NCI-H2196 (cell line): ENCODE measurements around the gene NUCKS1.

Experiments
- DNase-seq: peaks from one replicate; lab custom pipeline; 2025; ENCODE audit not compliant: unreplicated experiment; lab: John Stamatoyannopoulos, UW

NUCKS1 gene

DNA sequence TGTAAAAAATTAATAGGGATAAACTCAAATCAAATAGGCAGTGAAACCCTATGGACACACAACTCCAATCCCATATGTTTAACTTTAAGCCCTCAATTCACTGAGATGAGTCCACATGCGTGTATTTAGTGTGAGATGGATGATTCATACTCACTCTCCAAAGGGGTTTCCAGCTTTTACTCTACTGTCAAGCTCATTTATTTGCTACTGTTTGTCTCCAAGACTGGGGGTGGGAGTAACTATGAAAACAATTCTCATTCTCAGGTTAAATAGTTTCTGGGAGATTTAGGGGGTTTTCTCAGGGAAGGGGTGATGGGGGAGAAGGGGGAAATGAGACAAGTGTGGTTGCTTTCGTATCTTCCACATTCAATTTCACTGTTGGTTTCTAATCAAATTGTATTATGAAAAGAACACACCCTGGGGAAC, 22.6 kb upstream of the NUCKS1 start:
- DNase-seq: no peak

GRCh38 chr1:205770618-205771017, 20.6 kb upstream of the NUCKS1 start:
- no peak for DNase-seq

DNA sequence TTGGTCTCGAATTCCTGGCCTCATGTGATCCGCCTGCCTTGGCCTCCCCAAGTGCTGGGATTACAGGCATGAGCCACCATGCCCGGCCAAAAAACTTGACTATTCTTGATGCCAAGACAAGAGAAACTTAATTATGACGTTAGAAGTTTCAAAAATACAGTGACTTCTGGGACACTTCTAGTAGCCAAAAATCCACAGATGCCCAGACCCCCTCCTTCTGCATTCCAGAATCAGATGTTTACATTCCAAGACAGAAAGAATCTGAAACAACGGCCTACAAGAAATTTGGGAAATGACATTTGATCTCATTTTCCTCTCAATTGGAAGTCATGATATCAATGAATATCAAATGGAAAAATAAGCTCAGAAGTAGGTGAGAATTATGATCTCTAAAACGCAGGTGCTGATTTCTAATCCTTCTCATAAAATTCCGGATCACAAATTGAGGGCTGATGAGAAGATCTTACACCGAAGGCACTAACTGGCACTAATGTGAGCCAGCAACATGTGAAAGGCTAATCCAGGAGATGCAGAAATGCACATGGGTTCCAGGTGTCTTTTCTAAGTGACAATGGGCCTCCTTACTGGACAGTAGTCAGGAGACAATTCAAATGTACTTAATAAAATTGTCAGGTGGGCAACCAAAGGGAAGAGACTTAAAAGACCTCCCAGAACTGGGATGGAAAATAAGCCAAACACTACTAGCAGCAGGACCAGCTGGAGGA, 19.8 kb upstream of the NUCKS1 start:
- no peak for DNase-seq

- DNase-seq: no peak
Observed at GRCh38 chr1:205767248-205767647, 17.3 kb upstream of the NUCKS1 start.

DNA sequence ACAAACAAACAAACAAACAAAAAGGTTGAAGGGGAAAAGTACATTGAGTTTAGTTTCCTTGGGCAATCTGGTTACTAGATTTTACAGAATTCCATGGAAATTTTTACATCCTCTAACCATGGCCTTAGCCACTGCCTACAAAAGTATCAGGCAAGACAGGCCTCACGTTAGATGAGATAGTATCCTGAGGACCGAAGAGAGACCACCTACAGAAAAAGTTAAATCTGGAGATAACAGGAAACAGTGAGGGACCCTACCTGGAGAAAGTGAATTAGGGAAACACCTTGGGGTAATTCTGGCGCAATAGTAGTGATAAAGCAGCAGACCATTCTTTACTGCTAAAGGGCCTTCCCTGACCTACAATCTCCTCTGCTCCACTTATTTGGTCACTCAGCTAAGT, 16.6 kb upstream of the NUCKS1 start:
- no peak for DNase-seq

DNA sequence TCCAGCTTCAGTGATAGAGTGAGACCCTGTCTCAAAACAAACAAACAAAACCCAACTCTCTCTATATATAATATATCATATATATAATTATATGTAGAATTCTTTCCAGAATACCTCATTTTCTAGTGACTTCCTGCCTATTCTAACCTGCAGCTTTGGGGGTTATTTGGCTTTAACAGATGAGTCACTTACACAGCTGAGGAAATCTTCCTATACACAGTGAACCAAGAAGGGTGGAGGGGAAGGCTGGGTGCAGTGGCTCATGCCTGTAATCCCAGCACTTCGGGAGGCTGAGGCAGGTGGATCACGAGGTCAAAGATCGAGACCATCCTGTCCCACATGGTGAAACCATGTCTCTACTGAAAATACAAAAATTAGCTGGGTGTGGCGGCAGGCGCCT, 16.1 kb upstream of the NUCKS1 start:
- DNase-seq: no peak

DNA sequence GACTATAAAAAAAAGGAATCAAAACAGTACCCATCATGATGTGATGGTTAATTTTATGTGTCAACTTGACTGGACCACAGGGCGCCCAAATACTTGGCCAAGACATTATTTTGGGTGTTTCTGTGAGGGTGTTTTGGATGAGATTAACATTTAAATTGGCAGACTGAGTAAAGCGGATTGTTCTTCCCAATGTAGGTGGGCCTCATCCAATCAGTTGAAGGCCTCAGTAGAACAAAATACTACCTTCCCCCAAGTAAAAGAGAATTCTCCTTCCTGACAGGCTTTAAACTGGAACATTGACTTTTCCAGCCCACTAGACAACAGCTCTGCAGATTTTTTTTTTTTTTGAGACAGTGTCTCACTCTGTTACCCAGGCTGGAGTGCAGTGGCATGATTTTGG, 14.6 kb upstream of the NUCKS1 start:
- DNase-seq: no peak

GRCh38 chr1:205763980-205764379, 14.0 kb upstream of the NUCKS1 start:
- DNase-seq: no peak

DNA sequence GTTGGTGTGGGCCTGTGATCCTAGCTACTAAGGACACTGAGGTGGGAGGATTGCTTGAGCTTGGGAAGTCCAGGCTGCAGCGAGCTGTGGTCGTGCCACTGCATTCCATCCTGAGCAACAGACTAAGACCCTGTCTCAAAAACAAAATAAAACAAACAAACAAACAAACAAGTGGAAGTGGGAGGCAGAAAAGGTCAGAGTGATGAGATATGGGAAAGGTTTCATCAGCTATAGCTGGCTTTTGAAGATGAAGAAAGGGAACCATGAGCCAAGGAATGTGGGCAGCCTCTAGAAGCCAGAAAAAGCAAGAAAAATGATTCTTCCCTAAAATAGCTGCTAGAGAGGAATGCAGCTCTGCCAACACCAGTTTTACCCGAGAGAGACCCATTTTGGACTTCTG, 10.6 kb upstream of the NUCKS1 start:
- no peak for DNase-seq

- DNase-seq: no peak
Observed at GRCh38 chr1:205756552-205756951, 6.6 kb upstream of the NUCKS1 start.

GRCh38 chr1:205754857-205755256, 4.9 kb upstream of the NUCKS1 start:
- DNase-seq: no peak

- no peak for DNase-seq
Observed at GRCh38 chr1:205751036-205751651, 1.2 kb upstream of the NUCKS1 start.

DNA sequence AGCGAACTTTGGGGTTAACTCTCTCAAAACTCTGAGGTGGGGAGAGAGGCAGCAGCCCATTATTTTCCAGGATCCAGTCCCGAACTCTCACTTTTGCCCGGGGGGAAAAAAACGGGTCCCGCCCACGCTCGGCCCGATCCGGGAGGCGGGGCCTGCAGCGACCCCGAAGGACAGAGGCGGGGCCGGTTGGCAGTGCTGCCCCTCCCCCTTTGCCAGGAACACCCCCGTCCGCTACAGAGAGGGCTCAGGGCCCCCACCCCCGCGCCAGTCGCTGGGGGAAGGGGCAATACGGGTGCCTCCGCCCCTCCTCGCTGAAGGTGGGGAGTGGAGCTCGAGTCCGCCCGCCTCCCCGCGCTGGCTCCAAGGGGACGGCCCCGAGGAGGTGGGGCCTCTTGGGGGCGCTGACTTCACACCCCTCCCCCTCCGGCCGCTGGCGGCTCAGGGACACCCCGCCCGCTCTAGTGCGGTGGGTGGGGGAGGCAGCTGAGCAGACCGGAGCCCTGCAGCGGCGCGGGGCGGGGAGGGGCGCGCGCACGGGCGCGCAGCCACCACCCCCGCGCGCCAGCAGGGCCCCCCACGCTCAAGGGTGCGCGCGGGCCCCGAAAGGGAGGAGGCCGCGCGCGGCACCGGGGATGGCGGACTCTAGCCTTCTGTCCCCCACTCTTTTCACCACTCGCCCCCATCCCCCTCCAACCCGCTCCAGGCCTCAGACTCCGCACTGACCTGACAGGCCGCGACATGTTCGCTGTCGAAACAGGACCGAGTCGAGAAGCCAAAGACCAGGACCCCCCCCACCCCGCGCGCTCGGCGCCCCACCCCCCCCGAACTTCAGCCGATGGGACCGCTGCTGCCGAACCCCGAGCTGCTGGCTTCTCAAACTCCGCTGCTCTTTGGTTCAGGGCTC, 496 bp downstream of the NUCKS1 start:
- DNase-seq: peak; percentile 95

DNA sequence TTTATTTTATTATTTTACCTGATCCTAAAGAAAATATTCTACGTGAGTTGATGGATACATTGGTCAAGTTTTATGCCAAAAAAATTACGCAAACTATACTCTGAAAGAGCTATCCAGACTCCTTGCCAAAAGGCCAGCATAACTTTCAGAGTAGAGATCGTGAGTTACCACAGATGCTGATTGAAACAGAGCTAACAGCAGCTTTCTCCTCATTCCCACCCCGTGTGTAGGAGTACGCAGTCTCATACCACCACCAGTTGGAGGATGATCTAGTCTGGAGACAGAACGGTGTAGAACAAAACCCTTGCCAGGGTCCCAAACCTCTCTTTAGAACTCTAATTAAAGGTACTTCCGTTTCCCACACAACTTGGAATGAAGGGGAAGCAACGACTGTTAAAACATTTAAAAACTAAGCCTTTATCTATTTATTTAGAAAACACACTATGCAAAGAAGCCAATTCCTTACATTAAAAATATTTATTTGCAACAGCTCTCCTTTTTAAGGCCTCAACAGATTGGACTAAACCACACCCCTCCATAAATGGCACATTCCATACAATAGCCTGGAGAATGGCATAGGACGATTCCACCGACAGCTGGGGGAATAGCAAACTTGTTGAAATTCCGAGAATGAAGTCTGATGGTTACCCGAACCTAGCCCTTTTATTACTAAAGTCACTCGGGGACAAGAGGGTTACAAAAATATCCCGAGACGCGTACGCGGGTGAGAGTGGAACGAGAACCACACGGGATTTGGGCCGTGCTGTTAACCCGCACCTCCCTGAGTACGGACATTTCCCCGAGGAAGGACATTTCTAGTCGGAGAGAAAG, 1.4 kb downstream of the NUCKS1 start:
- no peak for DNase-seq

- DNase-seq: no peak
Observed at GRCh38 chr1:205746757-205747412, 3.1 kb downstream of the NUCKS1 start.

DNA sequence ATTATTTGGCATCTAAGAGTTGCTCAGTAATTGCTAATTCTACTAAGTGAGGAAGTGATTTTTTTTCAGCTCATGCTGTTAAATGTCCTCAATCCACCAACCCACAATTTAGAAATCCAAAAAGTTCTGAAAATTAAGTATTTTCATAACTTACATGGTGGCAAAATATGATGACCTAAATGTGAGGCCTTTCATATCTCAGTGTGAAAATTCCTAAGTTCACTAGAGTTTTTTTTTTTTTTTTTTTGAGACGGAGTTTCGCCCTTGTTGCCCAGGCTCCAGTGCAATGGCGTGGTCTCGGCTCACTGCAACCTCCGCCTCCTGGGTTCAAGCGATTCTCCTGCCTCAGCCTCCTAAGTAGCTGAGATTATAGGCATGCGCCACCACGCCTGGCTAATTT, 5.6 kb downstream of the NUCKS1 start:
- DNase-seq: no peak

DNA sequence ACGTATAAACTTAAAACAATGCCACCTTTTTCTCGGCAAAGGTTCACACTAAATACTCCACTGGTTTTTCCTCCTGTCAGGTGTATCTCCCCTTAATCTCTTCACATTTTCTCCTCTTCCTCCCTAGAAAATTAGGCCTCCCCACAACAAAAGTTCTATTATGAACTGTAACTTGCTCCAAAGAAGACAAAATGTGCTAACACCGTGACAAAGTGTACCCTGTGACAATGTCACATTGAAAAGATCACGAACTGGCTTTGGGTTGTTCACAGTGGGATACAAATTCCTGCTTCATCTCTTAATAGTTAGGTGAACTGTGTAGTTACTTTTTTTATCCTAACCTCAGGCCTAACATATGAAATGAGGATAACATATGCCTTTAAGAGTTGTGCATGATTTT, 6.0 kb downstream of the NUCKS1 start:
- DNase-seq: no peak

DNA sequence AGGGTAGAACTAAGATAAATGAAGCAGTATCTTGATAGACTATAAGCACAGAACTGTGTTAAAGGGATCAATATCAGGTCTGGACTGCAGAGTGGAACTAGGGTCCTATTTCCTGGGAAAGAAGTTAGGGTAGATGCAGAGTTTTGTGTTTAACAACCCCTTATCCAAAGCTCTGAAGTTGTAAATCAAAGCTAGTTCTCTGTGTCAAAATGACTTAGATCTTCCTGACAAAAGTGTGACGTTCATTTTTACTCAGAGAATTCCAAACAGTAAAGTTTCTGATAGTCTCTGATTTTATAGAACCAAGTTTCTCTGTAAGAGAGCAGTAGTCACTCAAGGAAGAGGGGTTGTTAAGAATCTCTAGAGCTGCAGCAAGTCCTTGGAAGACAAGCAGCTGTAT, 8.3 kb downstream of the NUCKS1 start:
- DNase-seq: no peak

- no peak for DNase-seq
Observed at GRCh38 chr1:205739348-205740160, 10.4 kb downstream of the NUCKS1 start.

GRCh38 chr1:205735218-205735617, 14.8 kb downstream of the NUCKS1 start:
- DNase-seq: no peak
